Stimulated activated naive CD8-positive, alpha-beta T cell treated with anti-CD3 and anti-CD28 coated beads, Interleukin-15, Interleukin-2, amounts not matched to agents 100 ng/mL and 50 ng/mL, for 24 hours (primary cell): ENCODE results near the gene CFHR5.

Source experiments
- H3K27ac Mint-ChIP-seq: one replicate; pipeline ENCODE4 v1.8.0; 2021; ENCODE audit warnings: mild to moderate bottlenecking, mixed read lengths
- H3K27me3 Mint-ChIP-seq: one replicate; pipeline ENCODE4 v1.8.0; 2021; ENCODE audit warnings: mixed read lengths
- H3K36me3 Mint-ChIP-seq: one replicate; pipeline ENCODE4 v1.8.0; 2021; ENCODE audit warnings: low read depth, mixed read lengths
- H3K4me1 Mint-ChIP-seq: one replicate; pipeline ENCODE4 v1.8.0; 2021; ENCODE audit warnings: low read depth, mixed read lengths
- H3K4me3 Mint-ChIP-seq: one replicate; pipeline ENCODE4 v1.8.0; 2021; ENCODE audit warnings: mild to moderate bottlenecking, mixed read lengths
- H3K9me3 Mint-ChIP-seq: one replicate; pipeline ENCODE4 v1.8.0; 2021; ENCODE audit warnings: mixed read lengths

CFHR5 gene

GRCh38 chr1:197042676-197043341 lies 65.5 kb downstream of the CFHR5 start:
- Mint-ChIP-seq H3K36me3 (no peaks in the 10 kb centered on the region), H3K27me3 (peaks cover 19% of the 10 kb centered on the region), H3K4me3 (no peak overlapping the region), H3K27ac (no peak overlapping the region), H3K4me1 (no peaks in the 10 kb centered on the region), H3K9me3 (no peaks in the 10 kb centered on the region)

- Mint-ChIP-seq H3K4me3 (no peak overlapping the region), H3K27me3 (peaks cover 15% of the 10 kb centered on the region), H3K36me3 (no peaks in the 10 kb centered on the region), H3K4me1 (no peaks in the 10 kb centered on the region), H3K9me3 (peaks cover 5% of the 10 kb centered on the region), H3K27ac (no peak overlapping the region)
These were observed 71.7 kb downstream of the CFHR5 start for GRCh38 chr1:197049100-197049499.
